Frontal cortex (tissue), 4 donors: Measurements from ENCODE around the gene ZNF511. TPM values are rescaled to one million over a fixed set of nuclear protein-coding genes. Genes with fewer than 3 reads are reported as not detected.

Source experiments
- DNase-seq, 2 donors: peaks; one replicate each; pipeline ENCODE4 v3.0.0; 2012; ENCODE audit warnings: low spot score in 2 of 2
- FAIRE-seq: peaks from 2 replicates; lab custom pipeline; 2012; peaks lifted over from hg19 to GRCh38; lab: Jason Lieb, UNC
- total RNA-seq: library from RNA; depleted of rRNA; stranded (reverse); fragments of >200 nt; gene quantifications from one replicate; pipeline ENCODE4 v1.2.3, GENCODE V29; 2014
- donor health status: control.
- donor health status: control.
- donor health status: control.

Gene ZNF511
- total RNA-seq, 1 donor from 2014 or later, result 7.3 TPM

GRCh38 chr10:133287832-133288500, 20.7 kb upstream of the ZNF511 start:
- no peak for DNase-seq
- no peak for FAIRE-seq

GRCh38 chr10:133289761-133290160, 19.0 kb upstream of the ZNF511 start:
- FAIRE-seq (no peak), DNase-seq (no peak)

GRCh38 chr10:133292919-133293809, 15.6 kb upstream of the ZNF511 start:
- FAIRE-seq (no peak), DNase-seq (peak in 1 of 2 donors; percentile 41)

GRCh38 chr10:133293810-133294119, 14.9 kb upstream of the ZNF511 start:
- DNase-seq, result no peak
- FAIRE-seq, result no peak

GRCh38 chr10:133294189-133294588, 14.5 kb upstream of the ZNF511 start:
- FAIRE-seq, result no peak
- DNase-seq, result no peak

- no peak for FAIRE-seq
Observed at GRCh38 chr10:133295426-133296320, 13.0 kb upstream of the ZNF511 start.

GRCh38 chr10:133297504-133297903, 11.2 kb upstream of the ZNF511 start:
- no peak for FAIRE-seq

More at GRCh38 chr10:133295426-133296320, 13.0 kb upstream of the ZNF511 start:
- no peak for DNase-seq

GRCh38 chr10:133298466-133298865, 10.2 kb upstream of the ZNF511 start:
- DNase-seq (no peak), FAIRE-seq (no peak)

More at GRCh38 chr10:133297504-133297903, 11.2 kb upstream of the ZNF511 start:
- DNase-seq, result no peak

GRCh38 chr10:133299224-133299623, 9.5 kb upstream of the ZNF511 start:
- FAIRE-seq, result no peak

GRCh38 chr10:133299738-133300137, 9.0 kb upstream of the ZNF511 start:
- DNase-seq (no peak), FAIRE-seq (no peak)

More at GRCh38 chr10:133299224-133299623, 9.5 kb upstream of the ZNF511 start:
- no peak for DNase-seq

GRCh38 chr10:133302230-133302629, 6.5 kb upstream of the ZNF511 start:
- FAIRE-seq (no peak), DNase-seq (no peak)

- DNase-seq (no peak), FAIRE-seq (no peak)
Observed at GRCh38 chr10:133303206-133303605, 5.5 kb upstream of the ZNF511 start.

- FAIRE-seq, result no peak
- no peak for DNase-seq
Observed at GRCh38 chr10:133306097-133306476, 2.6 kb upstream of the ZNF511 start.

- FAIRE-seq (no peak), DNase-seq (no peak)
Observed at GRCh38 chr10:133306941-133307379, 1.8 kb upstream of the ZNF511 start.

- no peak for FAIRE-seq
Observed at GRCh38 chr10:133307776-133308420, 816 bp upstream of the ZNF511 start.

GRCh38 chr10:133309100-133309719, 496 bp downstream of the ZNF511 start:
- DNase-seq, result peak; percentile 96 to 98
- no peak for FAIRE-seq

More at GRCh38 chr10:133307776-133308420, 816 bp upstream of the ZNF511 start:
- DNase-seq, result no peak

GRCh38 chr10:133309720-133310398, 1.1 kb downstream of the ZNF511 start:
- FAIRE-seq, result no peak
- DNase-seq, result no peak

- DNase-seq, result no peak
- FAIRE-seq, result no peak
Observed at GRCh38 chr10:133310399-133310755, 1.7 kb downstream of the ZNF511 start.

GRCh38 chr10:133310789-133311188, 2.1 kb downstream of the ZNF511 start:
- DNase-seq, result no peak
- FAIRE-seq, result no peak
